HG03378 (cell line): ENCODE measurements around the gene PTPRG.

Experiments
- ATAC-seq: cut with Tn5 transposase; IDR thresholded peaks from one replicate; pipeline ENCODE4 v1.9.1; 2021; ENCODE audit warnings: mild to moderate bottlenecking, moderate library complexity; ENCODE audit not compliant: unreplicated experiment

The PTPRG gene

DNA sequence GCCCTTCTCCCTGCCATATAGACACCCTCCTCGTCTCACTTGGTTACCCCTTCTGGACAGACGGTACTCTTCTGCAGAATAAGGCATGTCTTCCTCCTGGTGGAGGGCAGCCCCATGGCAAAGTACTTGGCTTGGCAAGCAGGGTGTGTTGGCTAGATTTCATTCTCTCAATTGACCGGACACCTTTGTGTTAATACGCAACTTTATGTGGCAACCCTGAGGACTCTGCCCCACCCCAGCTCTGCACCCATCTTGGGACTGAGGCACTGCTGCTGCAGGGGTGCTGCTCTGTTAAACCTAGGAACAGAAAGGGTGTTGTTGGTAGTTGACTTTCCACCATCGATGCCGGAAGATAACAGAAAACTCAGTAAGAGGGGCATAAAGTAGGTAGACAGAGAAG is 55.2 kb downstream of the PTPRG start:
- ATAC-seq = no peak

DNA sequence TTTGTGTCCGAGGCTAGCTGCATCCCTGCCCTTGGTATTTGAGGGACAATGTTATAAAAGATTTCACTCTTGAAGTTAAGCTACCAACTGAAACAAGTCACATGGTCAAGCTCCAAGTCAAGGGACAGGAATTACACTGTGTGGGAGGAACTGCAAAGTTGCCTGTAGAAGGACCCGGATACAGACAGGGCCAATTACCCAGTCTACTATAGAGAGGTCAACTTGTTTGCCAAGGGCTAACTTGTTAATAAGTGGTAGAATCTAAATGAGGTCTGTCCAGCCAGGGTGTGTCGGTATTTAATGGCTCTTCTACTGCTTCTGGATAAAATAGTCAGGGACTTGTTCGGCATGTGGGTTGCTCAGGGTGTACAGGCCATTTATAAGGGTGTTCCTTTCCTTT is 55.7 kb downstream of the PTPRG start:
- no peak for ATAC-seq

DNA sequence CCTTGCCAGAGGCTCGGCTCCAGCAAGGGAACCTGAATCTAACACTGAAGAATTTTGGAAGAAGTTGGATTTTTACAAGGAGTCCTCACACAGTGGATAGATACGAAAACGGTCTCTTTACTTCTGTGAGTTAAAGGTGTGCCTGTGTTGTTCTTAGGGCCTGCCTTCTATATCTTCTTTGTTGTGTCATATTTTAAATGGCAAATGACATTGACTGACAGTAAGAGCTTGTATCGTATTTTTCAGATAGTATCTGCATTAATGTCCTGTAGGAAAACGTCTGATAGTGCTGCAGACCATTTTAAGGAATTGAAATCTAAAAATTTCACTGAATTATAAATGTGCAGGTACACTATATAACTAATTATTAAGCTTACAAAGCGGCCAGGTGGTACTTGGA is 56.3 kb downstream of the PTPRG start:
- ATAC-seq = no peak

DNA sequence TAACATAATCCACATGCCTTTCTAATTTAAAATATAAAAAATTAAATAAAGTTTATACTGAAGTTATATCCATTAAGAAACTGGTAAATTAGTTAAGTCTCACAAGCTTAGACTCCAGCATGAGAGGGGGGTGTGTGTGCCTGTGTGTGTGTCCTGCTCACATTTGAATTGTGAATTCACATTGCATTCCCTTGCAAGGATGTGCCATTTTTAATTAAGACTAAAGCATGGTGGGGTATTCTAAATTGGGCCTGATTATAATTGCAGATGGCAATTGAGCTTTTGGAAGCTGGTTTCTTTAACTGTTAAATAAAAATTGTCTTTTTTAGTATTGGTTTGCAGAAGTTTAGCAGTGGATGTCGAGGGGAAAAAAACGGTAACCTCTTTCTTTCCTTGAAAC is 56.9 kb downstream of the PTPRG start:
- ATAC-seq = no peak

DNA sequence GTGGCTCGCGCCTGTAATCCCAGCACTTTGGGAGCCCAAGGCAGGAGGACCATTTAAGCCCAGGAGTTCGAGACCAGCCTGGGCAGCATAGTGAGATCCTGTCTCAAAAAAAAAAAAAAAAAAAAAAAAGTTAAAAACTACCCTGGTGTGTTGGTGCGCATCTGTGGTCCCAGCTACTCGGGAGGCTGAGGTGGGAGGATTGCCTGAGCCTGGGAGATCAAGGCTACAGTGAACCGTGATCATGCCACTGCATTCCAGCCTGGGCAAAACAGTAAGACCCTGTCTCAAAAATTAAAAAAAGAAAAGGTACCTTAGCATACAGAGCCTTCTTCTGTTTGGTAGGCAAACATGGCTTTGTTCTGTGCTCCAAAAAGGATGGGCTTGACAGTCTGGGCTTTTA is 57.5 kb downstream of the PTPRG start:
- no peak for ATAC-seq

DNA sequence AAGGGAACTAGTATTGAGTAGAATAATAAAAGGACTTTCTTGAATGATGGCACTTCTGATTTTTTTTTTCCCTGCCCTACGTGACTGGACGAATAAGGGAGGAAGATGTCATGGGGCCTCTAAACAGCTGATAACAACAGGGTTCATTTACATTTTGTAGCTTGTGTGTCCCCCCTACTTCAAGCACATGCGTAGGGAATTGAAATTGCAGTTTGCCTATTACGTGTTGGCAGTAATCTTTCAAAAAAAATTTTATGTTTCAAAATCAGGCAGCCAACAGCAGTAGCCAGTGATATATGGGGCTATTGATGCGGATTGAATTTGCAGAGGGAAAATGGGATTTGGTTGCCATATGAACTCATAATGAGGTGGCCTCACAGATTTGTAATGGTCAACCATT is 58.7 kb downstream of the PTPRG start:
- no peak for ATAC-seq

DNA sequence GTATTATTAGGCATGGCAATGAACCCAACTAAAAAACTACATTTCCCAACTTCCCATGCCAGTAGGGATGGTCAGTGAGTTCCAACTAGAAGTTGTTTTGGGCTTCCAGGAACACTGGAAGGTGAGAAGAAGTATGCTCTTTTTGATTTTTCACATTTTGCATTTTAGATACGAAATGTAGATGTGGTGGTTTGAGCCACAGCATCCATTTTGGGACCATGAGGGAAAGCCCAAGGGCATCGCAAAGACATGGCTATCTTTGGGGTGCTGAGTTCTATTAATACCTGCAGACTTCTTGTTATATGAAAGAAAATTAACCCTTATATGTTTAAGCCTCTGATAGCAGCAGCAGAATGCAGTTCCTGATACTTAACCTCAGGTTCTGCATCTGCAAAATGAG is 62.9 kb downstream of the PTPRG start:
- no peak for ATAC-seq

DNA sequence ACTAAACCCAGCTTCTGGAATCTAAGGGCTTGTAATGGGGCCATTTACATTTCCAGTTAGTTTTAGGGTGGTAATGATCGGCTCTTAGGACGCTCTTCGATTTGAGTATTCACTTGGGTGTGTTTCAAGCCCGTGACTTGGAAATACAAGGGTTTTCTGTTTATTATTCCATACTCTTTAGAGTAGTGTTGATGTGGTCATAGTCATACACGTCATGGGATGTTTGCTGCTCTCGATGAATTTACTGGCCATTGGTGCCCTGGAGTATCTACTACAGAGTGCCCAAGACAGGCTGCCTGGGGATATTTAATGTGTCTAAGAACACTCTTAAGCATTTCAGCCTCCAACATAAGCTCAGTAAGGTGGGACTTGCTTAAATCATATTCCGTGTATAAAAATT is 64.1 kb downstream of the PTPRG start:
- ATAC-seq = no peak

DNA sequence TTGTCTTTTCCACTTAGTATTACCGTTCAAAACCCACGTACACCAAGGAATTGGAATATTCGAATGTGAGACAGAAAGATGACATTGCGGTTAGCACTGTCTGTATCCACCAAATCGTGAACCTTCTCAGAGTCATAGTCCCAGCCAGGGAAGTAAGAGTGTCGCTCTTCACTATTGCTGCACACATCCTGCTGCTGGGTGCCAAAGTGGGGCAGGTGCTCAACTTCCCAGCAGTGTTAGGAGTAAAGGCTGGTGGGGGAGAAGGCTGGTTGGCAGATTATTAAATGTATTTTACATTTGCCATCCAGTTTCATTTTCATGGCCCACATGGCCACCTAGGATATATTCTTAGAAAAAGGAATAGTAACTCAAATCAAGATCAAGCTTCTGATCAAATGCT is 65.1 kb downstream of the PTPRG start:
- no peak for ATAC-seq

DNA sequence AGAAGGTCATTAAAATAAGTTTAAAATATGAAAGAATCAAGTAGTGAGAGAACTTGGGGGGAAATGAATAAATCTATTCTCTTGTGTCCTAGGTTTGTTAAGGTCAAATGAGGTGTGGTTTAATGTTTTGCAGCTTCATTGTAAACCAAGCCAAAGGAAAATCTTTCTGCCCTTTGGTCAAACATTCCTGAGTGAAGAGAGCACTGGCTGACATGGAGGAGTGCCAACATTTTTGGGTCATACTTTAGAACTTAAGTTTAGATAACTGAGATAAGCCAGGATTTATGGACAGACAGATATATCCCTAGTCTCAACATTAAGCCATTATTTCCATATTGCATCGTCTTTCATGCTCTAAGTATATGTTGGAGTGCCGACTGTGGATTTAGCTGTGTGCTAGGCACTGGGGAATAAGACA is 66.4 kb downstream of the PTPRG start:
- no peak for ATAC-seq

DNA sequence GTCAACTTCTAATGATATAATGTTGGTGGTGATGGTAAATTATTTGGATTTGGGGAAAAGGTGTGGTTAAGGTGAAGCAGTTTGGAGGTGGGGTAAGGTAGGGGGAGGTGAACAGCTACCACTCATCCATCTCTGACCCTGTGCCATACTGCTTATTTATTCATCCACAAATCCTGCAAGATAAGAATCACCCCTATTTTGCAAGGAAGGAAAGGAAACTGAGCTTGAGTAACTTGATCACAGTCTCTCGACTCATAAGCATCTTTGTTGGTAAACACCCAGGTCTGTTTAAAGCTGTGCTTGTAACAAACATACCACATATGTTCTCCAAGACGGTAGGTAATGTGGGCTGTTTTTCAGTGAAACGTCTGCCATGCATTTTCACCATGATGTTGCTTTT is 67.3 kb downstream of the PTPRG start:
- ATAC-seq = no peak

DNA sequence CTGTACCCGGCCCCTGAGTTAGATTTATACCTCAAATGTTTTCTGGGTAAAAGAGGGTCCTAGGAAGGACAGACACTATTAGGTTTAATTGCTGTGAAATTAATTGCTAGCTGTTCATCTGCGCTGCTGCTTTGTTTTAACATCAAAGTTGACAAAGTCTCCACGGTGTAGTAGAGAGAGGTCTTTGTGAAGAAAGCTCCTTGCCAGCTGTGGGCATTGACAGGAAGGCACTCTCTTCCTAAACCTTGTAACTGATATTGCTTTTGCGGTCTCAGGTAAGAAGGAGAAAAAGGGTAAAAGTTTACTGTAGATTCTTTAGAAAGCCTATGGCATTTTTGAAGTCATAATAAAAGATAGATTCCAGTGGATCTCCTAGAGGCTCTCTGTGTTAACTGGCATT is 68.1 kb downstream of the PTPRG start:
- no peak for ATAC-seq

DNA sequence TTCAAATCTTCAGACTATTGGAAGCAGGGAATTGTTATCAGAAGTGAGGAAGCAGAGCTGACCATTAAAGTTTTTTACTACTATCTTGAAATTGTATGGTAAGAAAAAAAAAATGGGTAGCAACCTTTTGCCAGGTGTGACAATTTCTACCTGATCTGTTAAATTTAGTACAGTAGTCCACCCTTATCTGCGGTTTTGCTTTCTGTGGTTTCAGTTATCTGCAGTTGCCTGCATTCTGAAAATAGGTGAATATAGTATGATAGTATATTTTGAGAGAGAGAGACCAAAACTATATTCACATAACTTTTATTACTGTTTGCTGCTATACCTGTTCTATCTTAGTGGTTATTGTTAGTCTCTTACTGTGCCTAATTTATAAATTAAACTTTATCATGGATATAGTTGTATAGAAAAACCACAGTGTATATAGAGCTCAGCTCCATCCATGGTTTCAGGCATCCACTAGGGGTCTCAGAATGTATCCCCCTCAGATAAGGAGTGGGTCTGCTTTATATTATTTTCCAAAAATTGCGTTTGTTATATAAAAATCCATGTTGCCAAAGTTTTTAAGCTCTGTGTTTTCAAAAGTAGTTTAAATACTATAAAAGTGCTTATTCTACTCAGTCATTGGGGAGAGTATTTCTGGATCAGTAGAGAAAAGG is 69.9 kb downstream of the PTPRG start:
- ATAC-seq = no peak

DNA sequence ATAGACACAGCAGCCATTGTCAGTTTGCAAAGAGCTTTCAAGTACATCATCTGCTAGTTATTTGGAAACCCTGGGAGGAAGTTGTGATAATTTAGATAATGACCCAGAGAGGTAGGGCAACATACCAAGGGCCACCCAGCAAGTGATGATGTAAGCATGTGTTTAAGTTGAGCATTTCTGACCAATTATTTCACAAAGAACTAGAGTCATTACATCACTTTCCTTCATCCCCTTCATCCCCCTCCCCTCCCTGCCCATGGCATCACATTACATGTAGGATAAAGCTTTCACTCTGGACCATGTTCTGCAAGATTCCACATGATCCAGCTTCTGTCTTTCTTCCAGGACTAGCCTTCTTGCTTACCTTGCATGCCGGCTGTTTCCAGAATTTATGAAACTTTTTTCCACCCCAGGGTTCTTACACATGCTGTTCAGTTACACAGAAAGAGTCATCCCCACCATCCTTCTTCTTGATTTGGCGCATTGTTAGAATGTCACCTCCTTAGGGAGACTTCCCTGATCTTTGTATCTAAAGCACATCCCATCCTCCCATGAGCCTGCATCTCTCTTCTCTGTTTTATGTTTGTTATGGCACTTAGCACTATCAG is 71.3 kb downstream of the PTPRG start:
- ATAC-seq = no peak

DNA sequence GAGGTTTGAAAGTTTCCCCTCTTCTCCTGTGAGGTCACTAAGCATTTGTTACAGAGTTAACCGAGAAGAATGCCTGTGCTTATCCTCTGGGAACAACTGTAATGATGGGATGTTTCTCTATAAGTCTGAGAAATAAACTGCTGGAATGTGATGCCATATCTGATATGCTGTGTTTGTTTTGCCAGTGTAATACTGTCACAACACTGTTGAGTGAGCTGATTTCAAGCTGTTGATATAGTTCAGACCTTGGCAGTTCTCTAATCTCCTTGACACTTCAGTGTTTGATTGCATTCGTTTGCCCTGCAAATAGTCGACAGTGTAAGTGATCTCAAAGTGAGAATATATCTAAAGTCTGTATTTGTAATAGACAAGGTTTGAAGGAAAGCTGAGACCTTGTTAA is 73.3 kb downstream of the PTPRG start:
- ATAC-seq = no peak

DNA sequence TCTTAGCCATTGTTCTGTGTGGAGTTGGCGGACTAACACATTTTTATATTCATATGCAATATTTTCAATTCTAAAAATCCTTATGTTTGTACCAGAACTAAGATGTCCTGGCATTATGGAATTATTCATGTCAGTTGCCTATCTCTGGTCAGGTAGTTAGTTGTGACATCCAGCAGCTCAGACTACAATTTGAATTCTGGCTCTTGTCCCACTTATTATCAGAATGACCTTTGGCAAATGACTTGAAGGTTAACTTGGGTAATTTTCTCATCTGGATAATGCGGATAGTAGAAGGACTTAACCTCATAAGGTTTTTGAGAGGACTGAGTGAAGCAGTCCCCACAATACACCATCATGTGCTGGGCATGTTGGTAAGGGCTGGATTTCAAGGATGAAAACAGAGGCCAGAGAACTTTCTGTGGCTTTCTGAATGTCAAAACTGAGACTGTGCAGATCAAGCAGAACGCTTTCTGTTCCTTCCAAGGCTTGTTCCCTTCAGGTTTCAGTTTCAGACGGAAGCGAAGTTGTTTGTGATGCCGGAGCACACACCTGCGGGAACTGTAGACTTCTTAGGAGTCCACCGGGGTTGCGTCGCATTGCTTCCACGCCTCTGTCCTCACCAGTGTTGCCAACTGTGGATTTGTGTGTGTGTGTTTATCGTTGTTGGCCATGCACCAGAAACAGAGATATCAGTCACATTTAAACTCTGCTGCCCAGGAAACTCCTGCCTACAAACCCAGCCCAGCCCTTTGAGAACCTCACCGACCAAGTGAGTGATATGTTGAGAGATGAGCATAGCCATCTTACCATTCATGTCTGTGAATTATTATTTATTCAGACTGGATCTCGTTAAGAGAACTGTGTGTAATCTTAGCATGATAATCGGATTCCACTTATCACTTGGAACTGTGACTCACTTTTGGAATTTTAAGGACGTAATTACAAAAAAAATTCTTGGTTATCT is 76.0 kb downstream of the PTPRG start:
- peak; percentile 93 for ATAC-seq

DNA sequence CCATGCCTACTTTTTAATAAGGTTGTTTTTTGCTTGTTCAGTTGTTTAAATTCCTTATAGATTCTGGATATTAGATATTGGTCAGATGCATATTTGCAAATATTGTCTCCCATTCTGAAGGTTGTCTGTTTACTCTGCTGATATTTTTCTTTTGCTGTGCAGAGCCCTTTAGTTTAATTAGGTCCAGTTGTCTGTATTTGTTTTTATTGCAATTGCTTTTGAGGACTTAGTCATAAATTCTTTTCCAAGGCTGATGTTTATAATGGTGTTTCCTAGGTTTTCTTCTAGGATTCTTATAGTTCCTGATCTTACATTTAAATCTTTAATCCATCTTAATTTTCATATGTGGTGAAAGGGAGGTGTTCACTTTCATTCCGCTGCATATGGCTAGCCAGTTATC is 77.4 kb downstream of the PTPRG start:
- ATAC-seq = no peak

DNA sequence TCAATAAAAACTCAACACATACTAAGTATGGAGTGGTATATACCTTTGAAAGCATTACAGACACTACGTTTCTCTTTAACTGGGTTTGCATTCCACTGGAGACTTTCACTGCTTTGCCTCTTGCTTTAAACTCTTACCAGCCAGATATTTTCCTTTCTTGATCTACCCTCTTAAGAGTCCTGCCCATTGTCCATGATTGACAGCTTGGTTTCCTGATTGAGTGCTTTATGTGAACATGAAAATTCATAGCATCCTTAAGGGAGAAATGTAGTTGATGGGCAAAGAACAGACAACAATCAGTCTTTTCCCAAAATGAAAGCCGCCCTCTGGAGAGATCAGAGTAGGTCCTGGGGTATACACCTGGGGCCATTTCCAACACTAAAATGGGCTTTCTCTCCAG is 78.6 kb downstream of the PTPRG start:
- ATAC-seq = no peak

DNA sequence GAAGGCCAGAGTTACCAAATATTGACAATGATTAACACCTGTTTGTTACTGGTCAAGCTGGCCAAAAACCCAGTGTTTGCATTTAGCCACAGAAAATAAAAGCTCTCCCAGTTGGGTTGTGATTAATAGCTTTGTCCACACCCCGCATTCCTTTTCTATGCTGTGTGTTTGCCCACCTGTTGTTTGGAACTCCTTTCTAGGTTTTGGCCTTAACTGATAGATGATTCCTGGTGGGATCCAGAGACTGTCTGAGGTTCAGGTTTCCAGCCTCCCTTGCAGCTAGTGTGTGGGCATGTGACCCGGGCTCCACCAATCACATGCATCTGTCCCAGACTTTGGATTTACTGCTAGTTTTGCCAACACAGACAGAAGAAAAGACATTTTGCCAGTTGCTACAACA is 83.8 kb downstream of the PTPRG start:
- ATAC-seq = no peak

DNA sequence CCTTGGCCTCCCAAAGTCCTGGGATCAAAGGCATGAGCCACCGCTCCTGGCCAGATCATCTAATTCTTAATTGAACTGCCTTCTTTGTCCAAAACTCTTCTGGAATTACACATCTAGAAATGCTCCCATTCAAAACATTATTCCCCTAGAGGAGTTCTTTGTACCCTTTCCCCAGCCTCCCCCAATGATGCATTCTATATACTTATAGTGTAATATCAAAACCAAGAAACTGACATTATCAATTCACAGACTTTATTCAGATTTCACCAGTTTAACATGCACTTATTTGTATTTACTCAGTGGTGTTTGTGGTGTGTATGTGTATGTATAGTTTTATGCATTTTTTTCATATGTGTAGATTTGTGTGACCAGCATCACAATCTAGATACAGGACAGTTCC is 85.0 kb downstream of the PTPRG start:
- no peak for ATAC-seq

DNA sequence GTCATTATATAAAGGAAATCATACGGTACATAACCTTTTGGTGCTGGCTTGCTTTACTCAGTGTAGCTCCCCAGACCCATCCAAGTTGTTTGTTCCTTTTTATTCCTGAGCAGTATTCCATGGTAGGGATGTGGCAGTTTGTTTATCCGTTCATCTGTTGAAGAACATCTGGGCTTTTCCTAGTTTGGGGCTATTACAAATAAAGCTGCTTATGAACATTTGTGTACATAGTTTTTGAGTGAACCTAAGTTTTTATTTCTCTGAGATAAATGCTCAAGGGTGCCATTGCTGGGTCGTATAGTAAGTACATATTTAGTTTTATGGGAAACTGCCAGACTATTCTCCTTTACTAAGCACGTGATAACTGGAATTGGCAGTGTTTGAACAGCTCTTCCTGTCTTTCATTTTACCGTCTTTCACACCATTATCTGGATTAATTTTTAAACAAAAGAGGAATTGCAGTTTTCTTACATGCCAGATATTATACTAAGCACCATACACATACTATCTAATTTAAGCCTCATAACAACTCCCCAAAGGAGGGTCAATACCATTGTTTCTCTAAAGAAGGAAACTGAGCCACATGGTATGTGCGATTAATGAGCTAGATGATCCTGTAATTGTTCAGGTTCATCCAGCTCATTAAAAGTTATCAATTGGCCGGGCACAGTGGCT is 85.6 kb downstream of the PTPRG start:
- no peak for ATAC-seq
